HEK293T (cell line): Measurements from ENCODE around the gene PLXNA2.

Source experiments
- CTCF ChIA-PET: fragments of 350-600 bp; formaldehyde crosslinking; extraction: SDS; loops from one replicate; lab custom pipeline; 2021; ENCODE audit warnings: antibody characterized with exemption, inconsistent platforms; lab: Yijun Ruan, JAX
- POLR2A ChIA-PET: fragments of 350-600 bp; formaldehyde crosslinking; extraction: SDS; loops from one replicate; lab custom pipeline; 2020; ENCODE audit warnings: antibody characterized with exemption, inconsistent platforms; lab: Yijun Ruan, JAX
- DNase-seq: peaks from one replicate; pipeline ENCODE4 v3.0.0; 2012; ENCODE audit warnings: mixed read lengths; ENCODE audit errors: extremely low spot score
- ARNT ChIP-seq: fragments of 450-650 bp; IDR thresholded peaks from 2 replicates; pipeline ENCODE4 v1.6.1; 2017; ENCODE audit warnings: mild to moderate bottlenecking
- BHLHE40 ChIP-seq: fragments of 450-650 bp; IDR thresholded peaks from 2 replicates; pipeline ENCODE4 v1.6.1; 2016; ENCODE audit warnings: mild to moderate bottlenecking, moderate library complexity, borderline replicate concordance
- CTBP1 ChIP-seq: fragments of 450-650 bp; IDR thresholded peaks from 2 replicates; pipeline ENCODE4 v1.6.1; 2016; ENCODE audit warnings: borderline replicate concordance
- ELF4 ChIP-seq: fragments of 450-650 bp; IDR thresholded peaks from 2 replicates; pipeline ENCODE4 v1.6.1; 2017; ENCODE audit warnings: antibody characterized with exemption
- FOXA1 ChIP-seq: fragments of 450-650 bp; IDR thresholded peaks from 2 replicates; pipeline ENCODE4 v1.6.1; 2016; ENCODE audit warnings: mild to moderate bottlenecking
- FOXK2 ChIP-seq: fragments of 450-650 bp; IDR thresholded peaks from 2 replicates; pipeline ENCODE4 v1.6.1; 2016; ENCODE audit warnings: mild to moderate bottlenecking
- FOXM1 ChIP-seq: fragments of 450-650 bp; IDR thresholded peaks from 2 replicates; pipeline ENCODE4 v1.6.1; 2017; ENCODE audit warnings: mild to moderate bottlenecking, borderline replicate concordance
- HDGF ChIP-seq: fragments of 450-650 bp; IDR thresholded peaks from 2 replicates; pipeline ENCODE4 v1.6.1; 2017; ENCODE audit warnings: antibody characterized with exemption, borderline replicate concordance
- L3MBTL2 ChIP-seq: fragments of 450-650 bp; conservative IDR thresholded peaks from 2 replicates; pipeline ENCODE4 v1.6.1; 2016; ENCODE audit warnings: mild to moderate bottlenecking
- LEF1 ChIP-seq: fragments of 450-650 bp; IDR thresholded peaks from 2 replicates; pipeline ENCODE4 v1.6.1; 2017; ENCODE audit warnings: mild to moderate bottlenecking, borderline replicate concordance
- NFRKB ChIP-seq: fragments of 450-650 bp; IDR thresholded peaks from 2 replicates; pipeline ENCODE4 v1.6.1; 2016; ENCODE audit warnings: mild to moderate bottlenecking, moderate library complexity
- PKNOX1 ChIP-seq: fragments of 450-650 bp; IDR thresholded peaks from 2 replicates; pipeline ENCODE4 v1.6.1; 2016
- SP1 ChIP-seq: fragments of 450-650 bp; IDR thresholded peaks from 2 replicates; pipeline ENCODE4 v1.6.1; 2017
- SUZ12 ChIP-seq: fragments of 450-650 bp; IDR thresholded peaks from 2 replicates; pipeline ENCODE4 v1.6.1; 2016; ENCODE audit warnings: mild to moderate bottlenecking
- TARDBP ChIP-seq: fragments of 450-650 bp; IDR thresholded peaks from 2 replicates; pipeline ENCODE4 v1.6.1; 2016
- ZNF384 ChIP-seq: fragments of 450-650 bp; IDR thresholded peaks from 2 replicates; pipeline ENCODE4 v1.6.1; 2016

PLXNA2 gene

GRCh38 chr1:208079161-208079560 lies 165.0 kb downstream of the PLXNA2 start:
- CTCF ChIA-PET = no interaction called here
- DNase-seq = no peak
- POLR2A ChIA-PET = no interaction called here
- TF ChIP-seq NFRKB (no peak), ARNT (no peak), PKNOX1 (no peak), CTBP1 (no peak), FOXA1 (no peak), ZNF384 (no peak), FOXM1 (no peak), HDGF (no peak), SP1 (no peak), TARDBP (no peak), BHLHE40 (no peak), ELF4 (no peak), L3MBTL2 (no peak), SUZ12 (no peak), FOXK2 (no peak), LEF1 (no peak)

- ChIA-PET POLR2A (no interaction called here), CTCF (no interaction called here)
- no peak for DNase-seq
- TF ChIP-seq BHLHE40 (no peak), SP1 (no peak), TARDBP (no peak), CTBP1 (no peak), L3MBTL2 (no peak), PKNOX1 (no peak), NFRKB (no peak), FOXK2 (no peak), HDGF (no peak), LEF1 (no peak), SUZ12 (no peak), ARNT (no peak), ZNF384 (no peak), ELF4 (no peak), FOXA1 (no peak), FOXM1 (no peak)
These were observed 165.4 kb downstream of the PLXNA2 start for GRCh38 chr1:208078752-208079151.

GRCh38 chr1:208077232-208078075 lies 166.7 kb downstream of the PLXNA2 start:
- ChIA-PET POLR2A (no interaction called here), CTCF (no interaction called here)
- DNase-seq = no peak
- TF ChIP-seq ZNF384 (no peak), PKNOX1 (no peak), CTBP1 (no peak), L3MBTL2 (no peak), SP1 (no peak), ARNT (no peak), FOXM1 (no peak), FOXA1 (no peak), HDGF (no peak), FOXK2 (no peak)

- POLR2A ChIA-PET = no interaction called here
- CTCF ChIA-PET = interaction anchor here (0.8 kb wide), 2 partner anchors 15 to 119 kb away, joined by 3 to 6 read pairs; no protein-coding TSS in a partner anchor
- DNase-seq = no peak
- TF ChIP-seq FOXK2 (no peak), PKNOX1 (no peak), ELF4 (no peak), FOXM1 (no peak), SUZ12 (no peak), ARNT (no peak), TARDBP (no peak), FOXA1 (no peak), LEF1 (no peak), HDGF (no peak), NFRKB (no peak), ZNF384 (no peak)
These were observed 169.8 kb downstream of the PLXNA2 start for GRCh38 chr1:208074353-208074752.

GRCh38 chr1:208071435-208072031 lies 172.7 kb downstream of the PLXNA2 start:
- TF ChIP-seq FOXA1 = no peak
- TF ChIP-seq HDGF = no peak
- TF ChIP-seq SP1 = no peak
- no peak for TF ChIP-seq FOXK2
- no peak for TF ChIP-seq ARNT
- TF ChIP-seq ELF4 = no peak
- DNase-seq = no peak
- POLR2A ChIA-PET = interaction anchor here (1.4 kb wide), 1 partner anchor 9 kb away, joined by 3 read pairs; no protein-coding TSS in a partner anchor
- CTCF ChIA-PET = interaction anchor here (1.2 to 1.5 kb wide), 2 partner anchors 22 to 110 kb away, joined by 3 to 4 read pairs; no protein-coding TSS in a partner anchor
